GM18858 (cell line): Measurements from ENCODE around the gene EFNB2.

Experiments
- ATAC-seq: cut with Tn5 transposase; IDR thresholded peaks from one replicate; pipeline ENCODE4 v1.9.1; 2021; ENCODE audit not compliant: unreplicated experiment

EFNB2 gene

DNA sequence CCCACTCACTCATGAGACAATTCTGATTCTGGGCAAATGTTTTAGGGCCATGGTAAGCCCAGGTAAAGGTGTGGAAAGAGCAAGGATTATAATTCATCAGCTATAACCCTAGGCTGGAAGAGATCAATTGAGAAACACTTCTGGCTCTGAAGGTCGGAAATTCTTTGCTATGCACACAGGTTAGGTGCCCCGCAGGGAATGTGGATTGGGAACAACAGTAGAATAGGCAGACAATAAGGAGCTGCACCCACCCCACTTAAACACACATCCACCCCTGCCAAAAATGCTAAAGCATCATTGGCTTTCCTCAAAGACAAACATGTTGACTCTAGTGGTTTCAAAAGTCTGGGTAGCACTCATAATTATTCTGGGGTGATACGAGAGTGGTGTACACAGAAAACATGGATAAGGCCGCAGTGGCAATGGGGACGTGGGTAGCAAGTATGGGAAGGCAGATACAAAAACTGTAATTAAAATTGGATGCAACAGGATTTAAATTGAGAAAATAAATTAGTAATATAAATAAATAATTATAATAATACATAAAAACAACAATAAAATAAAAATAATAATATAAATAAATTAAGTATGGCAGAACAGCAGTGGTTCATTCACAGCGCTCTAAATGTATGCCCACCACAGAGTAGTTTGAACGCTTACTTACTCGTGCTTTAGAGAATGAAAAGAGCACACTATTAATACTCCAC is 8.6 kb downstream of the EFNB2 start:
- no peak for ATAC-seq

DNA sequence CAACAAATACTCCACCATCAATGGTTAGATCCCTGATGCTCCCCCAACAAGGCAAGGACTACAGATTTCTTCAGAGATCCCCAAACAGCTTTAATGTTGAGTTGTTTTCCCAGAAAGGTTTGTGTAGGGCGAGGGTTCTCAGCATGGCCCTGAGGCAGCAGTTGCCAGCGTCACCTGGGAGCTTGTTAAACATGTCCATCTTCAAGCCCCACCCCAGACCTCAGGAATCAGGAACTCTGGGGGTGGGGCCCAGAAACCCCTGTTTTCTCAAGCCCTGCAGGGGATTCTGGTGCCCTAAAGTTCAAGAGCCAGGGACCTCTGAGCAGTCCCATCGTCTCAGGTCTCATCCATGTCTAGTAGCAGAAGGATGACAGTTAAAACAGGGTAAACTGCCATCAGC is 9.6 kb downstream of the EFNB2 start:
- no peak for ATAC-seq

DNA sequence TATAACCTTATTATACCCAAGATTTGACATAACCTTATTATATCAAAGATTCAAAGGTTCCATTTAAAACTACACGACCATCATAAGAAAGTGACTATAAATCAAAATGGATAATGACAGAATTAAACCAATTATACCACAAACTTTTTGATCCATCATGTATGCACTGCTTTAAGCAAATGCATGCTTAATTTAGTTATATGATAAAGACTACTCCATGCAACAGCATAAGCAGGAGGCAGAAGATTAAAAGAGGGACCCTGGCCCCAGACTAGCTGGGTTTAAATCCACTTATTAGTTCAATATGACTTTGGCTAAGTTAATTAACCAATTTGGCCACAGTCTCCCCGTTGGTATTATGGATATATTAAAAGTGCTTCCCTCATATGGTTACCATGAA is 11.4 kb downstream of the EFNB2 start:
- ATAC-seq = no peak

DNA sequence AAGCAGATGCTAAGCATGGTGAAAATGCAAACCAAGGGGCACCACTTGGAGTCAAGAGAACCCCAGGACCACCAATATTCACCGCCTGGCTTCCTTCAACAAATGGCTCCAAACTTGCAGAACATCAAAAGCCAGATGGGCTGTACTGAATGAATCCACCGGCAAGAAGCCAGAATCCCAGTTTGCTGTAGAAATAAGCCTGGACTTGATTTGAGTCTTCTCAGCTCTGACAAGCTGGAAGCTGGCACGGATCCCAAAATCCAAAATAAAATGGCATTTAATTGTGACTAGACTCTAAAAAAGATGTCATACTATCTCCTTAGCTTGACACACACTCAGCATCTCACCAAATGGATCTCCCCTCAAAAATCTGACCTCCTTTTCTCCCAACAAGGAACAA is 11.9 kb downstream of the EFNB2 start:
- no peak for ATAC-seq

DNA sequence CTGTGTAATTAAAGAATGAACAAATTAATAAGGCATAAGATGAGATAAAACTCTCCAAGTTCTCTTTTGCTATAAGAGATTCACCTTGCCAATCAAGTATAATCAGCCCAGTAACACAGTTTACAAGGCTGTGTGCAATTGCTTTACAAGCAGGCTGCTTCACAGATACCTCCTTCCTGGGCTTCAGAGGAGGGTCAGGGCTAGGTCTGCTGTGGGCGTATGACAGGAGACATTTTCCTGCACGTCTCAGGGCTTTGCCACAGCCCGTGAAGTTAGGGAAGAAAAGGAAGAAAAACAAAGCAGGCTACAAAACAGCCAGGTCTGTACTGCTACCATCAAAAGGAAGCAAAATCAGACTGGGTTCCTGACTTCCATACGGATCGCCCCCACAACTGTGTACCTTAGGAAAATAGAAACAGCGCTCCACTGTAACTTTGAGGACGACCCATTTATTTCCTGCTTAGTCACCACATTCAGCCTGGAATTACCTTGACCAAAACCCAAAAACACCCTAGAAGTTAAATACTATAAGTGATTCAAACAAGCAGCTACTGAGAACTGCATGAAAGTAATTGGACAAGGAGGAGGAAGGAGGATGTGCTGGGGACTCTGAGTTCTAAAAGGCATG is 12.4 kb downstream of the EFNB2 start:
- no peak for ATAC-seq

DNA sequence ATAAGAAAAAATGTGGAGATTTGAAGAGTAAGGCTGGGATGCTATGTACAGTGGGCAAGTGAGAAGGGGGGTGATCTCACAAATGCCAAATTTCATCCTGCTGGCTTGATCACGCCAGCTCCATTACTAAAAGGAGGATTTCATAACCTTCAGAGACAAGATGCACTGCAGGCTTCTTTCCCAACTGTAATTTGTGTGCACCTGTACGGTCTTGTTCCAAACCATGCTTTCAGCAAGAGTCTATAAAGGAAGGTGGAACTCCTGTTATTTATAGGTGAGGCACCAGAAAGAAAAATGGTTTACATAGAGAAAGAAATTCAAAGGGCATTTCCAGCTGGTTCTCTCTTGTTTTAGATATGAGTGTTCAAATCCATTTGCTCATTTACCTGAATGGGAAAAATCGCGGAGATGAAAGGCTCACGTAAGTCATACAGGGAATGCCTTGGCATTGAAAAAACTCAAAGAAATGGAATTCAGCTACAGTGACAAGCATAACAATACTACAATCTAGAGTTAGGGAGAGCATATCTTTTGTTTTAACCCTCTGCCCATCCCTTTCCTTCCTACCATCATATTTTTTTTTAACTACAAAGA is 13.3 kb downstream of the EFNB2 start:
- no peak for ATAC-seq

DNA sequence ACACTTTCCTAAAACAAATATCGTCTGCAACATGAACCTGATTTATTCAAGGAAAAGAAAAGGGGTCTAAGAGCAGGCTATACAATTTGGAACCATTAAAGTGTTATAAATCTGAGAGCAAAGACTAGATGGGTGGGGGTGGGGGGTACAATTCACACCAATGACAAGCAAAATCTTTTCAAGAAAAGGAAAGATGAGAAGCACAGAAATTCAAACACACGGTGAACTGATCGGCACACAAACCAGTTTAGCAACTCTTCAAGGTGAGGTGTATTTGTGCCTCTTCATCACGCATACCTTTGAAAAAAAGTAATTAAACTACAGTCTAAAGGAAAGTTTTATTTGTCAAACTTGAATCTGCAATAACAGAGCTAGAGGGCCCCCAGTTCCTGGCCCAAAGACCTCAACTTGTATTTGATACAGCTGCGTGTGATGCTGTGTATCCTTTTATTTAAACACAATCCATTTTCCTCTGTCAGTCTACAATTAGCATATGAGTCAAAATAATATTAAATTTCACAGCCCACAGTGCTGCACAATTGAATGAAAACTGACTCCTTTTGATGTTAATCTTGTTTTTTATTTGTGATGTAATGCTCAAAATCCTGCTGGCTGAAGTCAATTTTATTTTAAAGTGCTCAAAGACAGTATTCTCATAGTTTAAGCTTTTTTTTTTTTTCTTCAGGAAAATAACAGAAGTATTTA is 14.2 kb downstream of the EFNB2 start:
- ATAC-seq = no peak

DNA sequence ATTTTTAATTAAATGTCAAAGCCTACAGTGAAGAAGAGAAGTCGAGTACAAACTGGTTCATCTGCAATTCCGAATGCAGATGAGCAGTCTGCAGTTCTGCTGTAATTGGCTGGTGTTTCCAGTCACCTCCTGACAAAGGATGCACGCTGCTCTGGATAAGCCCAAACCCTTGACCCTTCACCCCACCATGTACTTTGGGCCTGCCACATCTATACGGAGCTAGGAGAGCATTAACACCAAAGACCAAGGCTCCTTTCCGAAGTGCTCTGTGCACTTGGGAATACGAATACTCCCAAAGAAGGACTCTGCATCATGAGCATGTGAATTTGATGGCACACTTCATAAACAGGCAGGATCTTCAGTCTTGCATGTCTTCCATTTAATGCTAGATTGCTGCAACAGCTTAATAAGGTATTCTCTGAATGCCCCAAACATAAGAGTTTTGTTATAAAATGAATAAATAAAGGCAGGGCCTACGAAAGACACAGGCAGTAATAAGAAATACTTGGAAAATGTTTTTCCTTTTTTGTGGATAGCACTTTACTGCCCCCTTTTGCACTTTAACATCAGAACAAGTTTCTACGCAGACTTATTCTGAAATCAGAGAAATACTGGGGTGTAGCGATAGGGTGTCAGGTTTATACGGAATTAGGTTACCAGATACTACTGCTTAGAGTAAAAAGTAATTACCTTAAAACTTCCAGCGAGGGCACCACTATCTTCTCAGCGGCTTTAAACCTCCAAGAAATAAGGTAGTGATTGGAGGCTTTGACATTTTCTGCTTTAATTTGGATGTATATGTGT is 15.0 kb downstream of the EFNB2 start:
- ATAC-seq = no peak

DNA sequence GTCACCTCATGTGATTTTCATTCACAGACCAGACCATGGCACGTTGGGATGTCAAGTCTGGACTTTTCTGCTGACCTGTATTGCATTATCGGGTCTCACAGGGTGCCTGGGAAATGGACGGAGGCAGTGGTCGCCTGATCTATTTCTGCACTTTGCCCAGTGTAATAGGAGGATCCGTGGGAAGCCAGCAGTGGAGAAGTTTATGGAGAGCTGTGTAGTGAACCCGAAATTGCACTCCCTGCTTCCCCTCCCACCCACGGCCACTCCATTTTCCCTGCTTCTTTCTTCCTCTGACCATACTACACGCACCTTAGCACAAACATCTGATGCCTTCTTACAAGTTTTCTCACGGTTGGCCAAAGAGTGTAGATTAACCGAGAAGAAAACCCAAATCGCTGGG is 16.9 kb downstream of the EFNB2 start:
- ATAC-seq = no peak

DNA sequence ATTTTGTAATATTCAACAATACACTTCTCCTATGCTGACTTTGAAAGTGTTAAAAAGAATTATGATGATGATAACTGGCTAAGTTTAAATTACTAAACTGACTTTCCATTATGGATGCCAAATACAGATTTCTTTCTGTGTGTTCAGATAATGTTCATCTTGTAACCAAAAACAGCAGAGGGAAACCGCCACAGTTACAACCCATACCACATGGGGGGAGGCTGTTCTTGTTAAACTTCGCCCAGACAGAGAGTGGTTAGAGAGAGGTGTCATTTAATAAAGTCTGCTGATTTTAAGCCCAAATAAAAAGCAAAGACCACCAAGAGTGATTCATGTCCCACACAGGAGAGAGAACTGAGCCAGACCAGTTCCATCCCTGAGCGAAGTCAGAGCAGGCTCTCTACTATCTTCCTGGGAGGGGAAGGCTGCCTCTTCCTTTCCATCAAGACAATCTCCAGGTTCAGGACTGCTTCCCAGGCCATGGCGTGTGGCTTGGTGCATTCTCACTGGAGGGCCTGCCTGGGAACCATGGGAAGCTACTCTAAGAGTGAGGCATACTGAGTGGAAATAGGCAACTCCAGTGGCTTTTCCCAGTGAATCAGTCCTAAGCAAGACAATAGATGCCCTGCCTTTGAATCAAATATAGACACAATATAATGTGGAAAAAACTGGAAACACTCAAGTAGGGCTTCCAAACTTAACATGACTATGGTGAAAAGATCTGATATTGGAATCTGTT is 18.2 kb downstream of the EFNB2 start:
- no peak for ATAC-seq

DNA sequence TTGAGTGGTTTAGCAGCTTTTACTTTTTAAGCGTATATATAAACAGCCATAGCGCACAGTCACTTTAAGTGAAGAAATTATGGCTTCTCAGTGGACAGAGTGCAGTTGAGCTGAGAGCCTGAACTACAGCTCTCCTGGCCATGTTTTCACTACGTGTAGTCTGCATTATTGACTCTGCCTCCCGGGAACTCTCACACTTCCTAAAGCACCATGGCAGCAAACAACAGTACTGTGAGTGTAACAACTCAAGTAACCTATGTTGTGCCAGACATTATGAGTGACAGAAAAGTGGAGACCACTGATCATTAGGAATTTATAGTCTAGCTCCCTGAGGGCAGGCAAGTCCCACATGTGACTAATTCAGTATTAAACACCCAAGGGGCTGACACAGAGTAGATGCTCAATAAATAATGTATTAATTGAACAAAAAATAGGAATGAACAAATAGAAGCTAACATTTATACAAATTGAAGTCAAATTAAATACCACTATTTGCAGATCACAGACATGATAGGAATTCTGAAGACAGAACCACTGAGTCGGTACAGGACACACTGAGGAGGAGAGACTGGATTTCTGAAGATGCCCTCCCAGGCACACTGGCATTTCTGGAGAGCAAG is 19.7 kb downstream of the EFNB2 start:
- ATAC-seq = no peak

DNA sequence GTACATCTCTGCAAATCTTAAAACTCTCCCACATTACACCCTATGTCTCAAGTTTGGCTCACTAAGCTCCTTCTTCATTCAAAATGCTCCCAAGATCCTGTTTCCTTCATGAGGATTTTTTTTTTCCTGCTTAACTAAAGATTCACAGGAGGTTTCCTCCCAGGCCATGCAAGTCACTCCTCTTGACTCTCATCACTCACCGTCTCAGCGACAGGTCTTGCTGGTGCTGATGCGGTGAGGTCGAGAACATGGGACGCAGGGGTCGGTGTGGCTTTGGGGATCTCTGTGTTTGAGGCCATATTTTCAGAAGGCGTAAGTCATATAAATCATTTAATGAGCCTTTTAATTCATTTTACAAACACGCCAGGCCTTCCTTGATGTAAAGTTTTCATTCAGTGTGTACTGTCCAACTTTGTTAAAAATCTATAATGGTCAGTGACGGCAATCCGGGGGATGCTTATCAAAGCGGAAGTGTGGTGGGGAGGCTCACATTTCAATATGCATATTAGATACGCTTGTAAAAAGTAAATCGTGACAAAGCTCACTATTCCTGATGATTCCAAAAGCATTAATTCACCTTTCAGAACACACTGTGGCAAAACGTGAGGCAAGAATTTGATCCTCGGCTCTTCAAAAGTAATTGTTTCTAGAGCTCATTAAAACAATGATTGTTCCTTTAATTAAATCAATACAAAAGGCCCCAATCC is 20.4 kb downstream of the EFNB2 start:
- no peak for ATAC-seq

DNA sequence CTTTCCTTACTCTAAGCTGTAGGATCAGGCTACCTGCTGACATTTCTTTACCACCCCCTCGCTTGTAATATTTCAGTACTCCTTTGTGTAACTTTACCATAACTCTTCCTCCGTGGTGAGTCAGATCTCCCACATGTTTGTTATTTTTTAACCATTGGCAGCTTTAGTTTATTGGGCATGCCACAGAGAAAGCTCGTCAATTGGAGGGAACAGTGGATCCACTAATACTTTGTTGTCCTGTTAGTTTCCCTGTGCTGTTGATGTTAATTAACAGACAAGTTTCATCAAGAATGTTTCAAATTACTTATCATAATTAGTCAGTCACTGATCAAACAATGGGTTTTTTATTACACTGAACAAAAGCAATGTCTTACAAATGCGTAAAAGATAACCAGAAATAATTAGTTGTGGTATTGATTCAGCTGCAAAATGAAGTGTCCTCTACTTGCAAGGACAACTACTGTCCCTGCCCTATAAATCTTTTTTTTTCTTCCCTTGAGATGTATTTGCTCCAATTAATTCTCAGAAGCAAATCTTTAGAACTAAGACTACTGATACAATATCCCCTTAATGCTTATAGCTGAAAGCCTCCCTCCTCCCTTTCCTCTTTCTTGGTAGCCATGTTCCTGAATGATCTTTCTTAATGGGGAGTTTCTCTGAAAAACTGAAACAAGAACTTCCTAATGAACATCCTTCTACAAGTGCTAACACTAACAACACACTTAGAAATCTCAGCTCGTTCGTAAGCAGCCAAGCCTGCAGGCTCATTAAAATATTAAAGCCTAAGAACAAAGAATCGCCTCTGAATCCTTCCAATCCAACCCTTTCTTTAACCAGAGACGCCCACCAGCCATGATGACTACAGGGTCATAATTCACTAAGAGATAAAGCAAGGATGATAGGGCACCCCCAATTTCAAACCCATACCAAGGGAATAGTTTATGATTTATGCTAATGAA is 22.2 kb downstream of the EFNB2 start:
- no peak for ATAC-seq

DNA sequence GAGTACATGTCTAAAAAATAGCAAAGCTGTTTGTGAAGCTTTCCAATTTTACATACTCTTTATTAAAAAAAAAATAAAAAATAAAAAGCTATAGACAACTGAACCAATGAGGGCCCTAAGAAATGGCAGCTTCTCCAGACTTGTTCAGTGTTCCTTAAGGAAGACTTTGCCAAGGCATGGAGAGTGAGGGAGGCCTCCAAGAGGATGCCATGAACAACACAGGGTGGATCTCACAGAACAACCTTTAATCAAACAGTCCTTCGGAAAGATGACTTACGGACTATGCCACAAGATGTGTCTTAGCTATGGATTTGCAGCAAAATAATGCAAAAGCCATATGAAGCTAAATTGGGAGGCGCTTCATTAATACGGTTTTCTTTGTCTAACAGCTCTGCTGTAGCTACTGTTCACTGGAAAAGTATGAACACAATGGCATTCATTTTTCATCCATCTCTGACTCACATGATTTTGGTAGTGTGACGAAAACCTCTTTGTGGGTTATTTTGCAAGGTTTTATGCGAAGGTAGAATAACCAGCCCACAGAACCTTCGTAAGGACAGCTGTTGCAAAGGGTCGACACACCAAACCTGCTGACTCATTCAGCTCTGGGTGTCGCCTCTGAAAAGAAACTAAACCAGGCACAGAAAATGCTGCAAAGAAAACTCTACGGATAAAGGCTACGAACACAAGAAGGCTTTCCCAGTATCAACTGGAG is 27.7 kb downstream of the EFNB2 start:
- peak; percentile 66 for ATAC-seq

DNA sequence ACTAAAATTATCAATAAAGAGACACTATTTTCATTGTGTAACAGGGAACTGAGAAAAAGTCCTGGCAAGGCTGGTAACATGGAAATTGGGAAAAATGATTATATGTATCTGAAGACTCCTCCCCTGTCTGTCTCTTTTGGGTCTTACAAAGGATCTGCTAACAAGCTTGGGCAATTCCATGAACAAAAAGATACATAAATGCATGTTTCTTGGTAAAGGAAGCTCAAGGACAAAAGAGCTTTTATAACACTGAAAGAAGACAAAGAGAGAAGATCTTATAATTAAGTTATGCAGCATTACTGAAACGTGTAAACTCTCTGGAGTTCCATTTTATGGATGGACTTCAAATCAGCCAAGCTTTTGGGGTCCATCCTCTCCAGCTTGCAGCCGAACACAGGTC is 29.2 kb downstream of the EFNB2 start:
- no peak for ATAC-seq

DNA sequence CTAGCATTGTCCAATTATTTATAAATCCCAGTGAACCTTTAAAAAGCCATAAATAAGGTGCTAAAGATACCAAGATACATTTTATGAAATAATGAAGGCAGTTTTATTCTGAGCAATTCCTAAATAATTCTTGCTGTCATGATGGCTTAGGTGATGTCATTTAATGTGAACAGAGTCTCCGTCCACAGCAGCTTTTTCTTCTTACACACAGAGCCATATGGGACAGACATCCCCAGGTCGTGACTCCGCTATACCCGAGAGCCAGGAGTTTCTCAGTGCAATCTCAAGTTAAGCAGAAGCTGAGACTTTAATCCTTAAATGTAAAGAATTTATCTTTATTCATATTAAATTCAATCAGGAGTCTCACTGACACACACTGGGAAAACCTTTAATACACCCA is 29.7 kb downstream of the EFNB2 start:
- no peak for ATAC-seq

DNA sequence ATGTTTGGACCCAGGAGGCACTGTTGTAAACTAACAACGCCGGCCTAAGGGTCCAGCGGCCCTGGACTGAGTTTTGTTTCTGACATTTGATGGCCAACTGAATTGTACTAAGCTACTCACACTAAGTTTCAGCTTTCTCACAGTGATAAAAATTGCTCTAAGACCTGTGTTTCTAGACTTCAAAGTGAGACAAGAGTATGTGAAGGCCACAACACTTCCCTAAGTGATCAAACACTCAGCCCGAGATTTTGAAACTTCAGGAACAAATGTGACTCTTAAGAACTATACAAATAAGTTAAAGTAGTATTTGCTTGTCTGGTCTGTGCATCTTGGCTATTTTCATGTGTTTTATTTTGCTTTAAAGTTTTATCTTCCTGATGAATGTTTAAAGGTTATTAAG is 30.2 kb downstream of the EFNB2 start:
- ATAC-seq = no peak
